Measurements from ENCODE around the gene GIMAP5. TPM values are rescaled to one million over a fixed set of nuclear protein-coding genes. Genes with fewer than 3 reads are reported as not detected.

The GIMAP5 gene
- polyA plus RNA-seq, 1 donor from 2014 or later = not detected

DNA sequence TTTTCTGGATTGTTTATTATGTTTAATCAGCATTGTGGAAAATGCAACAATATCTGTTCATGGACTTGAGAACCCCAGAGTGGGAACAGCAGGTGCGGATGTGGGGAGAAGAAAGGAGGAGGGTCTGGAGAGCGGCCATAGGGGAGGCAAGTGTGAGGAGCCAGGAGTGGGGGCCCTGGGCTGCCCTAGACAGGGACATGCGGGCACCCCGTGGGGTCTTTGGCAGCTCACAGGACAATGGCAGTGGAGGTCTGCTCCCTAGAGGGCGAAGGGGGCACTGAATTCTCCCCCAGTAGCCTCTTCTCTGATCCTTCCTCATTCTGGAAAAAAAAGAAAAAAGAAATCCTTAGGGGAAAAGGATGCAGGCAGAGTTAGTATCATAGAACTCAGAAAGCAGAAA lies 54.1 kb downstream of the GIMAP5 start:
- no peaks in the 10 kb centered on the region for H3K79me2 ChIP-seq (replicated peaks; ENCODE audit: insufficient read depth, low read length)
- H2AFZ ChIP-seq (ENCODE audit: low read depth, low read length) = no peak overlapping the region
- no peaks in the 10 kb centered on the region for H4K20me1 ChIP-seq (ENCODE audit: insufficient read depth)
- no peaks in the 10 kb centered on the region for H3K27me3 ChIP-seq (ENCODE audit: insufficient read depth, low read depth, low read length)
- H3K27ac ChIP-seq (ENCODE audit: low read length) = no peak overlapping the region
- H3K4me2 ChIP-seq (ENCODE audit: low read length) = no peak overlapping the region
- no peak overlapping the region for H3K9ac ChIP-seq (ENCODE audit: low read length)
- no peaks in the 10 kb centered on the region for H3K9me3 ChIP-seq (ENCODE audit: low read length)
- H3K4me3 ChIP-seq (ENCODE audit: low read length) = no peak overlapping the region
- TF ChIP-seq RAD21 (conservative IDR thresholded peaks at IDR 0.05) (no peak), MXI1 (conservative IDR thresholded peaks at IDR 0.05; ENCODE audit: poor library complexity, severe bottlenecking) (no peak), TAF1 (IDR thresholded peaks at IDR 0.05; ENCODE audit: low read depth) (no peak), EZH2 (IDR thresholded peaks at IDR 0.05; ENCODE audit: borderline replicate concordance, insufficient read depth, low read length, poor library complexity, severe bottlenecking) (no peak), POLR2AphosphoS5 (IDR thresholded peaks at IDR 0.05) (no peak), SMC3 (conservative IDR thresholded peaks at IDR 0.05; ENCODE audit: poor library complexity) (no peak), REST (IDR thresholded peaks at IDR 0.05; ENCODE audit: borderline replicate concordance) (no peak), EP300 (conservative IDR thresholded peaks at IDR 0.05; ENCODE audit: poor library complexity, severe bottlenecking) (no peak)
- TF ChIP-seq, protein P1, sequence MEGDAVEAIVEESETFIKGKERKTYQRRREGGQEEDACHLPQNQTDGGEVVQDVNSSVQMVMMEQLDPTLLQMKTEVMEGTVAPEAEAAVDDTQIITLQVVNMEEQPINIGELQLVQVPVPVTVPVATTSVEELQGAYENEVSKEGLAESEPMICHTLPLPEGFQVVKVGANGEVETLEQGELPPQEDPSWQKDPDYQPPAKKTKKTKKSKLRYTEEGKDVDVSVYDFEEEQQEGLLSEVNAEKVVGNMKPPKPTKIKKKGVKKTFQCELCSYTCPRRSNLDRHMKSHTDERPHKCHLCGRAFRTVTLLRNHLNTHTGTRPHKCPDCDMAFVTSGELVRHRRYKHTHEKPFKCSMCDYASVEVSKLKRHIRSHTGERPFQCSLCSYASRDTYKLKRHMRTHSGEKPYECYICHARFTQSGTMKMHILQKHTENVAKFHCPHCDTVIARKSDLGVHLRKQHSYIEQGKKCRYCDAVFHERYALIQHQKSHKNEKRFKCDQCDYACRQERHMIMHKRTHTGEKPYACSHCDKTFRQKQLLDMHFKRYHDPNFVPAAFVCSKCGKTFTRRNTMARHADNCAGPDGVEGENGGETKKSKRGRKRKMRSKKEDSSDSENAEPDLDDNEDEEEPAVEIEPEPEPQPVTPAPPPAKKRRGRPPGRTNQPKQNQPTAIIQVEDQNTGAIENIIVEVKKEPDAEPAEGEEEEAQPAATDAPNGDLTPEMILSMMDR (IDR thresholded peaks at IDR 0.05; ENCODE audit: poor library complexity, severe bottlenecking) = no peak
- no peaks in the 10 kb centered on the region for H3K36me3 ChIP-seq (ENCODE audit: insufficient read depth, low read length)
- H3F3A ChIP-seq (ENCODE audit: insufficient read depth, low read length, poor library complexity, severe bottlenecking) = no peaks in the 10 kb centered on the region
- H3K9me2 ChIP-seq (ENCODE audit: insufficient read depth, low read length) = no peaks in the 10 kb centered on the region

- Histone ChIP-seq H3K79me2 (replicated peaks; ENCODE audit: insufficient read depth, low read length) (no peaks in the 10 kb centered on the region), H3K27ac (ENCODE audit: low read length) (no peak overlapping the region), H3F3A (ENCODE audit: insufficient read depth, low read length, poor library complexity, severe bottlenecking) (no peaks in the 10 kb centered on the region), H3K27me3 (ENCODE audit: insufficient read depth, low read depth, low read length) (no peaks in the 10 kb centered on the region), H4K20me1 (ENCODE audit: insufficient read depth) (no peaks in the 10 kb centered on the region), H2AFZ (ENCODE audit: low read depth, low read length) (no peak overlapping the region), H3K36me3 (ENCODE audit: insufficient read depth, low read length) (no peaks in the 10 kb centered on the region), H3K4me3 (ENCODE audit: low read length) (no peak overlapping the region), H3K9me2 (ENCODE audit: insufficient read depth, low read length) (no peaks in the 10 kb centered on the region), H3K9me3 (ENCODE audit: low read length) (no peaks in the 10 kb centered on the region), H3K4me2 (ENCODE audit: low read length) (no peak overlapping the region), H3K9ac (ENCODE audit: low read length) (no peak overlapping the region)
- TF ChIP-seq RAD21 (conservative IDR thresholded peaks at IDR 0.05) (no peak), SMC3 (conservative IDR thresholded peaks at IDR 0.05; ENCODE audit: poor library complexity) (no peak), REST (IDR thresholded peaks at IDR 0.05; ENCODE audit: borderline replicate concordance) (no peak), EZH2 (IDR thresholded peaks at IDR 0.05; ENCODE audit: borderline replicate concordance, insufficient read depth, low read length, poor library complexity, severe bottlenecking) (no peak), POLR2AphosphoS5 (IDR thresholded peaks at IDR 0.05) (no peak), TAF1 (IDR thresholded peaks at IDR 0.05; ENCODE audit: low read depth) (no peak), MXI1 (conservative IDR thresholded peaks at IDR 0.05; ENCODE audit: poor library complexity, severe bottlenecking) (no peak)
- TF ChIP-seq, protein P1 (IDR thresholded peaks at IDR 0.05; ENCODE audit: poor library complexity, severe bottlenecking) = no peak
These were observed 54.7 kb downstream of the GIMAP5 start for GRCh38 chr7:150791746-150792452.
